Stimulated activated CD8-positive, alpha-beta memory T cell treated with anti-CD3 and anti-CD28 coated beads, Interleukin-4, amount 100 ng/mL, for 24 hours (primary cell): ENCODE data around the gene SETD5.
"Not testable (repeated sequence)": the region's sequence is repeated elsewhere in the genome, so short reads cannot be mapped to it uniquely, and the experiment has no call there.

ENCODE experiments used
- DNase-seq: peaks from one replicate; pipeline ENCODE4 v3.0.0-alpha.2; 2020; ENCODE audit warnings: low read depth

Gene SETD5

GRCh38 chr3:9467451-9467850 lies 70.0 kb downstream of the SETD5 start:
- no peak for DNase-seq

- no peak for DNase-seq
These were observed 71.0 kb downstream of the SETD5 start for GRCh38 chr3:9468460-9468859.

DNA sequence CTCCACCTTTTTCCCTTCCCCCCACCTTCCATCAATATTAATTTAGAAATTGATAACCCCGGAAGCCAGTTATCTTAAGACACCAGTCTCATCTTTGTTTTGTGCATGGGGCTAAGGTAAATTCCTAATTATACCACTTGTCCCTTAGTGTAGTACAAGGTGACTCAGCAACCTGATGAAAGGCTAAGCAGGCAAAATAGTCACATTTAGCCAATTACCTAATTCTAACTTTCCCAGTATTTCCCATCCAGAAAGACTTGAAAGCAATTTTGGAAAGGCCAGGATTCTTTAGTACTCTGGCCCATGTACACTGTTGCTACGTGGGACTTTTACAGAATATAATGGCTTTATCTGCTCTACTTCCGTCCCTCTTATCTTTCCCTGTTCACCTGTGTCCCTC lies 72.6 kb downstream of the SETD5 start:
- no peak for DNase-seq

DNA sequence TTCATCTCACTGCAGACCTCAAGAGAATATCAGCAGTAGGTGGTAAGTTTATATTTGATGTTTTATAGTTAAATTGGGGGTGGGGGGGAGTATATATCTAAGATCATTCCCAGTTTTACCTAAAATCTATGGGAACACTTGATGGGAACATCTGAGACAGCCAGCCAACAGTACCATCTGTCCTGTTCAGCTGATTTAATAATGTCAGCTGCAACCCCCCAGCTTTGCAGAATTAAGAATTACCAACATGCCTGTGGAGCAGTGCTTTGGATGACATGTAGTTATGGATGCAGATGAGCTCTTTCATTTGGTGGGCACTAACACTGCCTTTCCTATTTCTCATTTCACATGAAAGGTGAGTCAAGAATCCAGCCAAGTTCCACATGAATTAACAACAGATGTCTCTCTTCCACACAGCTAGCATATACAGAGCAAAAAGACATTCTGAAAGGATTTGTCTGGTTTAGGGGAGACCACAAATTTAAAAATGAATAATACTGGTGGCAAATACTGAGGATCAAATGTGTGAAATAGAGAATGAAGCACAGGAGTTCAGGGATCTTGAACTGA lies 76.2 kb downstream of the SETD5 start:
- no peak for DNase-seq

GRCh38 chr3:9474482-9474881 lies 77.1 kb downstream of the SETD5 start:
- no peak for DNase-seq

DNA sequence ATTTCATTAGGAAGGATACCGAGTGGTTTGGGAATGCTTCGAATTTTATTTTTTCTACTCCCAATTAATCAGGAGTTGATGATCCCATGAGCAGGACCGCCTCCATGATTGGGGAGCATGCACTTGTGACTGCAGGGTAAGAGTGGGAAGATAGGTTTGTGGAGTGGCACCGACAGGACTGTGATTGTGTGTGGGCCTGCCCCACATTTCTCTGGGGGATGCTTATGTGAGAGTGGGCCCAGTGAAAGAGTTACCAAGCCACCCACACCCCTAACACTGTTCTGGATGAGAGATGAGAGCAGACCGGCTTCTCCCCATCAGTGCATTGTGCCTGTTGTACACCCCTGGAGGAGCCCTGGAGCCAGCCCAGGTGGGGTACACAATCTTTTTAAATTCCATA lies 79.5 kb downstream of the SETD5 start:
- no peak for DNase-seq

DNA sequence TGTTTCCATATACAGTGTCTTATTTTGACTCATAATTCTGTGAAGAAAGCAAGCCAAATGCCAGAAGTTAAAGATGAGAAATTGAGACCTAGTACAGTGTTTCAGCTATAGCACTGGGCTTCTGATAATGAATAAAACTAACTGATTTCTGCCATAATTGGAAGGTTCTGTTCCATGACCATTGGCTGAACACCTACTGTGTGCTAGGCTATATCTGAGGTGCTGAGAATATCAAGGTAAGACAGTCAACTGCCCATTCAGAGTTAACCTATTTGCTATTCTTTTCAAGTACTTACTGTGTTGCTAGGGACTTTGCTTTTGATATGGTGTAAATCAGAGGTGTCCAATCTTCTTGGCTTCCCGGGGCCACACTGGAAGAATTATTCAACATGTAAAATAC lies 82.8 kb downstream of the SETD5 start:
- DNase-seq = no peak

- no peak for DNase-seq
These were observed 87.8 kb downstream of the SETD5 start for GRCh38 chr3:9485248-9485647.

DNA sequence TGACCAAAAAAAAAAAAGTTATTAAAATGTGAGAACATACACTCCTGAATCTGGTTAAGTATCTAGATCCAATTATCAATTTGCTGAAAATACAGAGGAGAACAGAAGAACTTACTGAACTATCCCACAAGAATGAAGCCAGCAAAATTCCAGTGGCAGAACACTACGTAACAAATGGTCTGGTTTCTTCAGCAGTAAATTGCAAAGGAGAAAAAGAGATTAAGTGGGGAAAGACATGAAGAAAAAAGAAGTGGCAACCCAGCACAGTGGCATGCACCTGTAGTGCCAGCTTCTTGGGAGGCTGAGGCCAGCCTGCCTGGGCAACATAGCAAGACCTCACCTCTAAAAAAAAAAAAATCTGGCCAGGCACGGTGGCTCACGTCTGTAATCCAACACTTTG lies 94.1 kb downstream of the SETD5 start:
- no peak for DNase-seq

GRCh38 chr3:9494036-9494435 lies 96.6 kb downstream of the SETD5 start:
- DNase-seq = not testable (repeated sequence)

DNA sequence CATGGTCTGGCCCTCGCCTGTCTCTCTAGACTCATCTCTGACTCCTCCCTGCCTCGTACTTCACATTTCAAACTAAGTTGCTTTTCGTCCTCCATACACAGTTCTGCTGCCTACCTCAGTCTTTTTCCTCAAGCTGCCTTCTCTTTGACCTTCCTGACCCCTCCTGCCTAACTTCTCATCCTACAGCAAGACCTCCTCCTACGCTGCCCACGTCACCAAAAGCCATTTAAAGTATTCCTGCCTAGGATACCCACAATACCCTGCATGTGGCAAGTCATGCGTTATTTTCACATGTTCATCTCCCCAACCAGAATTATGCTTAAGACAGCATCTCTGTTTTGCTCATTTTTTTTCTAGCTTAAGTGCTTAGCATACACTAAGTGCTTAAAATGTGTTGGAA lies 99.5 kb downstream of the SETD5 start:
- no peak for DNase-seq

DNA sequence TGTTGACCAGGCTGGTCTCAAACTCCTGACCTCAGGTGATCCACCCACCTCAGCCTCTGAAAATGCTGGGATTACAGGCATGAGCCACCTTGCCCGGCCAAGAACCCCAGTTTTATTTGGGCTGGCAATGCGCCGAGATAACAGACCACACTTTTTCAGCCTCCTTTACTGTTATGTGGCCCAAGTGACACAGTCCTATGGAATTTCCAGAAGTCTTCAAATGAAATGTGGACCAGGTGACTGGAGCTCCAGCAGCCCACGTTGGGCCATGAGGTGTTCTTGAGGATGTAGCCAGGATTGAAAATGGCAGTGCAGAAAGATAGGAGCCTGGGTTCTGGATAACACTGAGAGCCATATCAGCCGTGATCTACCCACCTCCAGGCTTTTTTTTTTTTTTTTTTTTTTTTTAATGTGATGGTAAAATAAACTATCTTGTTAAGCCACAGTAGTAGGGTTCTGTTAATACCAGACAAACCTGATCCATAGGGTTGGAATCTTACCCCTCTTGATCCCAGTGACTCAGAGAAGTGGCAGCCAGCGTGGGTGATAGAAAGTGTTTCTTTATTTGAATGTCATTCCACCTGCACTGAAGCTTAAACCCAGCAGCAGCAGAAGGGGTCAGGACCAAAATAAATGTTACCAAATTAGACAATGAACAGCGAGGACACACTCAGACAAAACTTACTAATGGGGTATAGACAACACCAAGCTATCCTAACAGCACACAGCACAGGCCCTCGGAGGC lies 100.6 kb downstream of the SETD5 start:
- DNase-seq = no peak

GRCh38 chr3:9498781-9499180 lies 101.4 kb downstream of the SETD5 start:
- DNase-seq = no peak

DNA sequence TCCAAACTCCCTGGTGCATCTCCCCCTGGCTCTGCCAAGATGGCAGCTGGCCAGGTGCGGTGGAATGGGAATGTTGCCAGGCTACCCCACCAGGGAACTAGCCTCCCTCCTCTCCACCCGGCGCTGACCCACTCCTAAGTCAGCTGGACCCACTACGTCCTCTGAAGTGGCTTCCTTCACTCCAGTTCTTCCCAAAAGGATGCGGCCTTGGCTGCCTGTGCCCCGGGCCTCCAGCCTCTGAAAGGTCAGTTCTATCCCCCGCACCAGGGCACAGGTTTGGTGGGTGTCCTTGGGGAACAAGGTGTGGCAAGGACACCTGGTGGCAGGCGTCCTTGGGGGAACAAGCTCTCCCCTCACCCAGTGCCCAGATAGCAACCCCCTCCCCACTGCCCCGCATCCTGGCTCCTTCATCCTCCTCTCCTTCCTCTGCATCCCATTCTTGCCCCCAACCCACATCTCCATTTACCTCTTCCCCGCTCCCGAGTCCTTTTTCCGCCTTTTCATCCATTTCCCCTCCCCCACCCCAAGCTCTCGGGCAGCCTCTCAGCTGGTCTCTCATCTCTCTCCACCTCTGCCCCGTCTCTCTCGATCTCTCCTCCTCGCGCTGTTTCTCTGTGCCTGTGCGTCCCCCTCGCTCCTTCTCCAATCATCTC lies 102.2 kb downstream of the SETD5 start:
- no peak for DNase-seq

DNA sequence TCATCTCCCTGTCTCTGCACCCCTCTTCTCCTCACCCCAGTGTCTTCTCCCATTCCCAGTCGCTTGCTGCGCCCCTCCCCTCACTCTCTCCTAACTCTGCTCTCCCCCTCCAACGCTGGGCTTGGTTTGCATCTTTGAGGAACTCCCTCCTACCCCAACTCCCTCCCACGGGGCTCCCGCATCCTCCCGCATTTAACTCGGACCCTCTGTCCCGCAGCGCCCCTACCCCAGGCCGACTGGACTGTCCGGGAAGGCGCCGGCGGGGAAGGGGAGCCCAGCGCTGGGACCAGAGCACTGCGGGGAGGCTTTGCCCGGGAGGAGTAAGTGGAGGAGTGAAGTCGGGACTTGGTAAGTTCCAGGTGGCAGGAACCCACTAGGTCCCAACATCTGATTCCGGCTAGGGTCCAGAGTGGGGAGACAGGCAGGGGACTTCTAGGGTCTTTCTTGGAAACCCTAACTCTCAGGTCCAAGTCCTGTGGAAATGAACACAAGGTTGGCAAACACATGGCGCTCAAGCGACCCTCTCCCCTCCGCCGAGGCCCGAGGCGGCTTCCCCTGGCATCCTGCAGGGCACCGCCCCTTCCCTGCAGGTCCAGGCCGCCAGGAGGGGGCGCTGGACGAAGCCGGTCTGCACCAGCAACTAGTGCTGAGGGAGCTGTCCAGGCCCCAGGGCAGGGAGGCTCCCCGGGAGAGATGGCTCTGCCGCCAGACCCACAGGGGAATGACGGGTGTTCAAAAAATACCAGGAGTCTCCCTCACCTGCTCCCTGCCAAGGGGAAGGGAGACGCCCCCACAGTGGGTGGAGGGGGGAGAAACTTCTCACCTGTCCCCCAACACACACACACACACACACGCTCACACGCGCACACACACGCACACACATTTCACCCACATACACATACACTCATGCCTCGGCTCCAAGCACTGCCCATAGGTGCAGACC lies 103.0 kb downstream of the SETD5 start:
- DNase-seq = peak; percentile 52

DNA sequence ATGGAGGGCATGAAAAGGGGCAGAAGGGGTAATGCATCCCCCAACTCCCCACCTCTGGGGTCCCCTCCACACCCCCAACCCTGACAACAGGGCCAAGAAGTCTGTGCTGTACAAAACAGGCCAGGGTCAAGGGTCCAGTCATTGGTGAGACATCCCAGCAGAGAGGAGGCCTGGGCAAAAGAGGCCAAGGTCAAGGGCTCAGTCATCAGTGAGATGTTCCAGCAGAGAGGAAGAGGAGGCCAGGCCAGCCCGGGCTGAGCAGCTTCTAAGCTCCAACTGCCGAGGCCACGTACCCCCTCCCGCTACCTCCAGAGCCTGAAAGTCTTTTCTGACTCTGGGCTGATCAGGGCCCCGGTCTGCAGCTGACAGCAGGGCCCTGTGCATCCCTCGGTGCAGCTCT lies 103.8 kb downstream of the SETD5 start:
- DNase-seq = no peak

- peak; percentile 51 for DNase-seq
These were observed 105.9 kb downstream of the SETD5 start for GRCh38 chr3:9503283-9503682.

GRCh38 chr3:9507586-9508578 lies 110.5 kb downstream of the SETD5 start:
- no peak for DNase-seq

- DNase-seq = no peak
These were observed 111.4 kb downstream of the SETD5 start for GRCh38 chr3:9508781-9509180.

- DNase-seq = no peak
These were observed 115.1 kb downstream of the SETD5 start for GRCh38 chr3:9512456-9513045.

GRCh38 chr3:9514306-9514705 lies 116.9 kb downstream of the SETD5 start:
- DNase-seq = no peak
